IMR-90 (cell line): ENCODE measurements around the gene SLC6A4. TPM values are rescaled to one million over a fixed set of nuclear protein-coding genes. Genes with fewer than 3 reads are reported as not detected.

Experiments
- ATAC-seq: fragments of 200-7000 bp; cut with Tn5 transposase; 2 replicates; pipeline ENCODE4 v1.9.1; 2020; ENCODE audit warnings: low read depth, mild to moderate bottlenecking, moderate library complexity
- BruUV-seq: library from RNA; stranded (reverse); fragments of 400-500 nt; replicated peaks from 2 replicates; lab custom pipeline; 2021; lab: Mats Ljungman, UMichigan
- CTCF ChIA-PET: fragments of 300-600 bp; formaldehyde crosslinking; extraction: SDS; loops from one replicate; lab custom pipeline; 2021; ENCODE audit warnings: antibody characterized with exemption; lab: Yijun Ruan, JAX
- POLR2A ChIA-PET: fragments of 300-600 bp; sonication (Branson Sonifier 250); formaldehyde crosslinking; loops from one replicate; lab custom pipeline; 2022; ENCODE audit warnings: antibody characterized with exemption; ENCODE audit not compliant: unreplicated experiment; lab: Charles Lee
- DNase-seq: peaks from one replicate; pipeline ENCODE4 v3.0.0; 2013
- H2AFZ ChIP-seq: replicated peaks from 2 replicates; pipeline ENCODE3; 2013; ENCODE audit warnings: low read length, mild to moderate bottlenecking; ENCODE audit not compliant: poor library complexity
- H2AK5ac ChIP-seq: 2 replicates; pipeline ENCODE4 v1.6.1; 2013; ENCODE audit warnings: low read depth, low read length, inconsistent platforms
- H2AK9ac ChIP-seq: replicated peaks from 2 replicates; pipeline ENCODE3; 2013; ENCODE audit warnings: mild to moderate bottlenecking, low read depth, low read length, moderate library complexity; ENCODE audit not compliant: poor library complexity
- H2BK120ac ChIP-seq: 2 replicates; pipeline ENCODE4 v1.6.1; 2013; ENCODE audit warnings: low read depth, low read length, inconsistent platforms
- H2BK15ac ChIP-seq: 3 replicates; pipeline ENCODE4 v1.6.1; 2013; ENCODE audit warnings: low read depth, low read length, inconsistent platforms
- H2BK20ac ChIP-seq: 2 replicates; pipeline ENCODE4 v1.6.1; 2013; ENCODE audit warnings: low read depth, mild to moderate bottlenecking, inconsistent platforms, low read length, moderate library complexity
- H2BK5ac ChIP-seq: 2 replicates; pipeline ENCODE4 v1.6.1; 2013; ENCODE audit warnings: mild to moderate bottlenecking, low read depth, low read length, inconsistent platforms; ENCODE audit not compliant: poor library complexity, severe bottlenecking
- H3K14ac ChIP-seq: replicated peaks from 2 replicates; pipeline ENCODE4 v1.6.1; 2013; ENCODE audit warnings: low read depth, low read length, inconsistent platforms
- H3K18ac ChIP-seq: 2 replicates; pipeline ENCODE4 v1.6.1; 2013; ENCODE audit warnings: low read depth, low read length, control low read depth
- H3K23ac ChIP-seq: 2 replicates; pipeline ENCODE4 v1.6.1; 2013; ENCODE audit warnings: low read depth, low read length, inconsistent platforms
- H3K27ac ChIP-seq: 2 replicates; pipeline ENCODE4 v1.5.1; 2013; ENCODE audit warnings: mild to moderate bottlenecking, control low read depth, low read length; ENCODE audit not compliant: insufficient read depth
- H3K27me3 ChIP-seq: 2 replicates; pipeline ENCODE4 v1.6.1; 2013; ENCODE audit warnings: low read length; ENCODE audit not compliant: control insufficient read depth, insufficient read depth
- H3K36me3 ChIP-seq: 2 replicates; pipeline ENCODE4 v1.6.1; 2013; ENCODE audit warnings: low read length, mixed read lengths; ENCODE audit not compliant: control insufficient read depth, insufficient read depth
- H3K4ac ChIP-seq: 2 replicates; pipeline ENCODE4 v1.6.1; 2013; ENCODE audit warnings: low read depth, low read length, inconsistent platforms
- H3K4me1 ChIP-seq: 2 replicates; pipeline ENCODE4 v1.6.1; 2013; ENCODE audit warnings: low read length, mixed read lengths; ENCODE audit not compliant: control insufficient read depth, insufficient read depth
- H3K4me2 ChIP-seq: 2 replicates; pipeline ENCODE4 v1.6.1; 2013; ENCODE audit warnings: low read depth, mild to moderate bottlenecking, control low read depth, low read length, moderate library complexity
- H3K4me3 ChIP-seq: 2 replicates; pipeline ENCODE4 v1.5.1; 2013; ENCODE audit warnings: low read depth, mild to moderate bottlenecking, control low read depth, low read length, moderate library complexity; ENCODE audit not compliant: insufficient read depth
- H3K56ac ChIP-seq: 2 replicates; pipeline ENCODE4 v1.6.1; 2013; ENCODE audit warnings: low read length, inconsistent platforms; ENCODE audit not compliant: insufficient read depth; ENCODE audit errors: extremely low read depth
- H3K79me1 ChIP-seq, 2 experiments: 2 replicates each; pipeline ENCODE4 v1.6.1; 2013; ENCODE audit warnings: low read length in 2 of 2, inconsistent platforms in 1 of 2, low read depth in 1 of 2
- H3K9ac ChIP-seq: 2 replicates; pipeline ENCODE4 v1.6.1; 2013; ENCODE audit warnings: low read depth, low read length, control low read depth
- H3K9me1 ChIP-seq: 2 replicates; pipeline ENCODE4 v1.6.1; 2013; ENCODE audit warnings: low read length, inconsistent platforms; ENCODE audit not compliant: insufficient read depth
- H3K9me3 ChIP-seq: 2 replicates; pipeline ENCODE4 v1.6.1; 2013; ENCODE audit warnings: low read length; ENCODE audit not compliant: control insufficient read depth, insufficient read depth
- H4K20me1 ChIP-seq: 2 replicates; pipeline ENCODE4 v1.6.1; 2013; ENCODE audit warnings: low read length, inconsistent platforms; ENCODE audit not compliant: insufficient read depth
- H4K5ac ChIP-seq: 2 replicates; pipeline ENCODE4 v1.6.1; 2013; ENCODE audit warnings: mild to moderate bottlenecking, low read depth, low read length, control low read depth
- H4K8ac ChIP-seq, 2 experiments: 2 replicates each; pipeline ENCODE4 v1.6.1; 2013; ENCODE audit warnings: low read depth in 2 of 2, low read length in 2 of 2, control low read depth in 1 of 2, inconsistent platforms in 1 of 2
- H4K91ac ChIP-seq: 2 replicates; pipeline ENCODE4 v1.6.1; 2013; ENCODE audit warnings: low read depth, low read length, inconsistent platforms; ENCODE audit not compliant: insufficient read depth
- CEBPB ChIP-seq: IDR thresholded peaks from 2 replicates; pipeline ENCODE4 v1.6.1; 2012; ENCODE audit warnings: low read depth, low read length, improper control_type of control experiment
- CHD1 ChIP-seq: IDR thresholded peaks from 2 replicates; pipeline ENCODE4 v1.6.1; 2012; ENCODE audit warnings: low read depth, low read length, improper control_type of control experiment
- FOS ChIP-seq: fragments of 150-350 bp; IDR thresholded peaks from 2 replicates; pipeline ENCODE4 v1.6.1; 2016; ENCODE audit warnings: low read depth, low read length
- MXI1 ChIP-seq: IDR thresholded peaks from 2 replicates; pipeline ENCODE4 v1.6.1; 2012; ENCODE audit warnings: low read depth, mild to moderate bottlenecking, low read length, moderate library complexity, borderline replicate concordance
- RFX5 ChIP-seq: IDR thresholded peaks from 2 replicates; pipeline ENCODE4 v1.8.0; 2012; ENCODE audit warnings: low read depth, mild to moderate bottlenecking, low read length, moderate library complexity
- WGBS, 2 experiments: methylation state at CpG; one replicate each; pipeline versions ENCODE4 v1.1.5 to v1.1.7; 2013; ENCODE audit warnings: missing lambda C conversion rate in 2 of 2; ENCODE audit not compliant: insufficient read length in 1 of 2; ENCODE audit errors: extremely low coverage in 2 of 2; 5-methylcytosine and 5-hydroxymethylcytosine counted together
- dilution Hi-C: fragments of 300-500 bp; cut with HindIII; formaldehyde crosslinking; loops from one replicate; pipeline ENCODE4 v1.14.3; 2018; ENCODE audit warnings: low sequenced_read_pairs; ENCODE audit not compliant: unreplicated experiment
- in situ Hi-C: fragments of 300-500 bp; cut with MboI; formaldehyde crosslinking; loops from 3 replicates; pipeline ENCODE4 v1.14.3; 2019; ENCODE audit warnings: low sequenced_read_pairs, inconsistent platforms, mixed read lengths
- intact Hi-C: fragments of 100-400 bp; cut with micrococcal nuclease; formaldehyde crosslinking; loops from 2 replicates; pipeline ENCODE4 v1.10.0; 2022
- polyA plus RNA-seq, 3 experiments: library from polyadenylated mRNA; depleted of rRNA; stranded (reverse); fragments of >200 nt; gene quantifications; 2 replicates each; pipeline ENCODE4 v1.2.3, GENCODE V29; 2012; ENCODE audit warnings: low replicate concordance in 1 of 3
- total RNA-seq: library from RNA; depleted of rRNA; stranded (reverse); fragments of >200 nt; gene quantifications from 2 replicates; pipeline ENCODE4 v1.2.3, GENCODE V29; 2012

SLC6A4 gene
- total and polyA plus RNA-seq, 2 of the 4 experiments (the other 2 are of a cell fraction), result under 0.01 TPM; not detected in 1

GRCh38 chr17:30160419-30161172 lies 74.9 kb downstream of the SLC6A4 start:
- Histone ChIP-seq H2BK20ac (no peak overlapping the region), H3K4ac (no peak overlapping the region), H4K5ac (no peak overlapping the region), H4K91ac (no peak overlapping the region), H3K36me3 (peaks cover 4% of the 10 kb centered on the region; the same call in 1 of the 2 replicates), H2BK120ac (no peak overlapping the region), H2AFZ (no peak overlapping the region), H3K18ac (no peak overlapping the region), H3K27ac (no peak overlapping the region), H3K9me1 (no peaks in the 10 kb centered on the region; the same call in 1 of the 2 replicates), H3K4me2 (no peak overlapping the region), H3K56ac (no peak overlapping the region), H3K4me1 (no peaks in the 10 kb centered on the region; the same call in 1 of the 2 replicates), H3K79me1 (peaks cover 16 to 34% of the 10 kb centered on the region in 2 experiments), H2AK5ac (no peak overlapping the region), H3K9me3 (peaks cover 2% of the 10 kb centered on the region), H4K8ac (no peak overlapping the region), H2BK15ac (no peak overlapping the region), H3K27me3 (no peaks in the 10 kb centered on the region), H3K4me3 (no peak overlapping the region), H3K23ac (no peak overlapping the region), H3K14ac (no peak overlapping the region), H4K20me1 (peaks cover 35% of the 10 kb centered on the region), H2AK9ac (no peak overlapping the region), H2BK5ac (no peak overlapping the region), H3K9ac (no peak overlapping the region)
- CTCF ChIA-PET, result interaction anchor here (0.6 kb wide), 1 partner anchor 48 kb away, joined by 5 read pairs; no protein-coding TSS in a partner anchor
- ATAC-seq (no peak), DNase-seq (peak; percentile 8)
- TF ChIP-seq CHD1 (no peak), CEBPB (peak; percentile 63), RFX5 (no peak), MXI1 (no peak), FOS (no peak)
- in situ Hi-C loops, result no loop called here
- WGBS, 2 experiments, result no CpG with 5 or more reads among the region's 3 CpGs
- intact Hi-C loops, result no loop called here
- dilution Hi-C loops, result no loop called here
- POLR2A ChIA-PET, result interaction anchor here (0.6 kb wide), 1 partner anchor 28 kb away, joined by 3 read pairs; no protein-coding TSS in a partner anchor
- no TSS peak for BruUV-seq
